HG03469 (cell line): ENCODE data around the gene NAT9.
A peak's percentile ranks its signal among the peaks of the same experiment; 100 is the strongest.

Experiments used
- ATAC-seq: cut with Tn5 transposase; IDR thresholded peaks from one replicate; pipeline ENCODE4 v1.9.1; 2021; ENCODE audit warnings: mild to moderate bottlenecking, moderate library complexity, moderate number of reproducible peaks; ENCODE audit not compliant: unreplicated experiment

The NAT9 gene

GRCh38 chr17:74763565-74764387, 12.4 kb downstream of the NAT9 start:
- no peak for ATAC-seq

GRCh38 chr17:74761931-74762330, 14.2 kb downstream of the NAT9 start:
- no peak for ATAC-seq

GRCh38 chr17:74761419-74761818, 14.7 kb downstream of the NAT9 start:
- no peak for ATAC-seq

GRCh38 chr17:74760404-74761105, 15.6 kb downstream of the NAT9 start:
- no peak for ATAC-seq

GRCh38 chr17:74759941-74760340, 16.2 kb downstream of the NAT9 start:
- no peak for ATAC-seq

DNA sequence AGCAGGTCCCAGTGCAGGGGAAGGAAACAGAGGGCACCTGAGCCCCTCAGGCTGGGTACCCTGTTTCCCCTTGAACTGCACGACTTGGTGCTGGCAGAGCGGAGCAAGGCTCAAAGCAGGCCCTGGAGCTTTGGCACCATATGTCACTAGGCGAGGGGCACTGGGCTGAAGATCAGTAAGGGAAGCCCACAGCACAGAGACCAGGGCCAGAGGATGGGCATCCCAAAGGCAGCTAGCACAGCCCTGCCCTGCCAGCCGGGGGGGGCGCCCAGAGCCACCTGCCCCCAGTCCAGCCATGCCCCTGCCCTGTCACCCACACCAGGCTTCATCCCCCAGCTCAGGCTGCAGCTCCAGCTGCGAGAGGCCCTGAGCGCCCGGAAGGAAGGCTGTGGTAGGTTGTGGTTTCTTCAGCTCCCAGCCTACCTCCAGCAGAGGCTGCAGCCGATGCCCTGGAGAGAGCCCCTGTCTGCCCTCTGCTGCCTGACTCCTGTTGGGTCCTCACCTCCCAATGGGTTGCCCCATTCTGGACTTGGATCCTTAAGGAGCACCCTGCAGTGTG, 16.8 kb downstream of the NAT9 start:
- no peak for ATAC-seq

DNA sequence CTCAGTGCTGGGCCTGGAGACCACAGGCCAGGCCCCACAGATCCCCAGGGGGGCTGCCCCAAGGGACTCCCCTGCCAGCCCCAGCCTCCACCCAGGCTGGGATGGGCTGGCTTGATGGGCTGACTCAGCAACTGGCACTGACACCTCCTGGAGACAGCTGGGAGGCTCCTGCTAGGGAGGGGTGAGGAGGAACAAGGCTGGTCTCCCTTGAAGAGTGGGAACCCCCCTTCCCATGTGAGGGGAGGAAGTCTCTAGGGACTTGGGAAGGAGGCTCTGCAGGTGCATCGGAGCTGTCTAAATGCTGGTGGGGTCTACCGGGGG, 17.3 kb downstream of the NAT9 start:
- ATAC-seq, result no peak

DNA sequence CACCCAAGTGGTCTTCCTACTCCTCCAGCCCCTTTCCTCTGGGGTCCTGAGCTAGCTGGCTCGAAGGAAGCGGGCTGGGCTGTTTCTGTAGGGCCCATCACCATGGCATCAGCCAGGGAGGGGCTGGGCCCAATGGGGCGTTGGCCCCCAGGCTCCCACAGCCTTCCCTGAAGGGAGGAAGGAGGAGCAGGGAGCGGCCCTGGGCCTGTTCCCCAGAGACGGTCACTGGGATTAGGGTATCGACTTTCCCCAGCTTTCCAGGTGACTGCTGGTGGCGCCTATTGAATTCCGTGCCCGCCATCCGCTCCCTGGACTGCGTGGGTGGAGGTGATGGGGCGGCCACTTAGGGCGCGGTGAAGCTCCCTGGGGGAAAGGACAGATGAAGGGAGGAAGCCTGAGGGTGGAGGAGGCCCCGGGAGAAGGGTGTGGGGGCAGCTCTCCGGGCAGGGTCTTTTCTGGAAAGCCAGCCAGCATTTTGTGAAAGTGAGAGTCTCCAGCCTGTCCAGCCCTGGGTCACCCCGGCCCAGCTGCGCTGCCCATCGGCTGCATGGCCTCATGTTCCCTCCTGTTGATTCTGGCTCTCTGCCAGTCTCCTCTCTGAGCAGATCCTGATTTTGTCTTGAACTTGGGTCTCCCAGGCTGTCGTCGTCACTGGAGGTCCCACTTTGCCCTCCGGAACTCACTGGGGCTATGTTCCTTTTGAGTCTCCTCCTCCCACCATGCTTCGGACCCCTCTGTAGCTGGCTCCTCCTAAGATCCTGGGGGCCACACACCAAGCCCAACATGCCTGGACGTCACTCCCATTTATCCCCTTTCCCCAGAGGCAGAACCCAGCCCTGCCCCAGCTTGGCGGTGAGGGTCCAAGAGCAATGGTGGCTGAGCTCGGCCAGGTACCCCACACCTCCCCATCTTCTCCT, 18.0 kb downstream of the NAT9 start:
- ATAC-seq, result no peak

GRCh38 chr17:74757502-74757901, 18.6 kb downstream of the NAT9 start:
- no peak for ATAC-seq

DNA sequence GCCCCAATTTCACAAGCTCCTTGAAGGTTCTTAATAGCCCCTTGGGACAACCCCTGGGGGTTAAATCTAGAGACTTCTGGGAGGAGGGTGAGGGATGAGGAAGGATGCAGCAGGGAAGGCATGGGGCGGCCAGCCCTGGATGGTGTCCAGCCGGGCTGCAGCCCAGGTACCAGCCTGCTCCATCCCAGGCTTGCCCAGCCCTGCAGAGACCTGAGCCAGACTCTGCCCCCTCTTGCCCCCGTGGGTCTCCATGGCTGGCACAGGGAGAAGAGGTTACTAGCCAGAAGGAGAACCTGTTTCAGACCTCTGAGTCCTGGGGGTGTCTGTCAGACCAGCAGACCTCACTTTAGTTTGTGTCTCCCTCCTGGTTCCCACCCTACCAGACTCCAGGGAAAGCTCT, 19.3 kb downstream of the NAT9 start:
- ATAC-seq, result no peak

- no peak for ATAC-seq
Observed at GRCh38 chr17:74755533-74755932, 20.6 kb downstream of the NAT9 start.

DNA sequence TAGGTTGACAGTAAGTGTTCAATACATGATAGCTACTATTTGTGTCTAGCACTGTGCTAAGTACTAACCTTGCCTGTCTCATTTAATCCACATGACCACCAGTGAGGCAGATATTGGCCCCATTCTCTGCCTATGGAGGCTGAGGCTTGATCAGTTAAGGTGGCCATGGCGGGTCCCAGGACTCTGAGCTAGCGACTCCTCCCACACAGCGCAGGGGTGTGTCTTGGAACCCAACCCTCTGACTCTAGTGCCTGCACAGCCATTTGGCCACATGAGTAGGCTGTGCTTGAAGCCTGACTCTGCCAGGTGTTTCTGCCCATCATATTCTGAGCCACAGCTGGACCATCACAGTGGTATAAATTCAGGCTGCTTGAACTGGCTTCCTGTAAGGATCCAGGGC, 21.3 kb downstream of the NAT9 start:
- no peak for ATAC-seq

DNA sequence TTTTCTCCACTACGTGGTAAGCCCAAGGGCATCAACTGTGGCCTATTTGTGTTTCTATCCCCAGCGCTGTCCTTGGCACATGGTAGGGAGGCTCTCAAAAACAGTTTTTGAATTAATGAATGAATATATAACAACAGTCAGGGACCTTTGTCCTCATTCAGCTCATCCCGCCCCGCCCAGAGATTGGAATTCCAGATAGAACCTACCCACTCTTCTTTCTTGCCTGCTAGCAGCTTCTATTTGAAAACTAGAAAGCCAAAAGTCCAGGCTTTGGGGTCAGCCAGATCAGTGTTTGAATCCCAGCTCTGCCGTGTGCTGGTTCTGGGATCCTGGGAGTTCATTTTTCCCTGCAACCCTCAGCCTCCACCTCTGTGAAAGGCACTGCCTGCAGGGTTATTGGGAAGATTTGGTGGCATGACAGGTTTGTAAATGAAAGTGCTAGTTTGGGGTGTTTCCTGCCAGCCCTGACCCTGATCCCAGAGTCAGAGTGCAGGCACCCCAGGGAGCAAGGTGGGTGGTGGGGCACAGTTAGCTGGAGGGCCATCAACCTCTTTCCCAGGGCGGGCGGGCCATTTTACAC, 23.2 kb downstream of the NAT9 start:
- no peak for ATAC-seq

DNA sequence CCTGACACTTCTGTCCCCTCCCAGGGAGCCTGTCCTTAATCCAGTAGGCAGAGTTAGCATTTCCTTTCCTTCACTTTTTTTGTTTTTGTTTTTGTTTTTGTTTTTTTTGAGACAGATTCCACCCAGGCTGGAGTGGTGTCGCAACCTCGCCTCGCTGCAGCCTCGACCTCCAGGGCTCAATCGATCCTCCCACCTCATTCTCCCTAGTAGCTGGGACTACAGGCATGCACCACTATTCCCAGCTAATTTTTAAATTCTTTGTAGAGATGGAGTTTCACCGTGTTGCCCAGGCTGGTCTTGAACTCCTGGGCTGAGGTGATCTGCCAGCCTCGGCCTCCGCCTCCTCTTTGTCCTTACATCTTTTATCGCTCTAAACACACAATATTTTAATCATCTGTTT, 23.7 kb downstream of the NAT9 start:
- no peak for ATAC-seq

GRCh38 chr17:74750327-74751069, 25.6 kb downstream of the NAT9 start:
- no peak for ATAC-seq

GRCh38 chr17:74750039-74750326, 26.2 kb downstream of the NAT9 start:
- ATAC-seq, result no peak

GRCh38 chr17:74749279-74750038, 26.7 kb downstream of the NAT9 start:
- ATAC-seq, result no peak

DNA sequence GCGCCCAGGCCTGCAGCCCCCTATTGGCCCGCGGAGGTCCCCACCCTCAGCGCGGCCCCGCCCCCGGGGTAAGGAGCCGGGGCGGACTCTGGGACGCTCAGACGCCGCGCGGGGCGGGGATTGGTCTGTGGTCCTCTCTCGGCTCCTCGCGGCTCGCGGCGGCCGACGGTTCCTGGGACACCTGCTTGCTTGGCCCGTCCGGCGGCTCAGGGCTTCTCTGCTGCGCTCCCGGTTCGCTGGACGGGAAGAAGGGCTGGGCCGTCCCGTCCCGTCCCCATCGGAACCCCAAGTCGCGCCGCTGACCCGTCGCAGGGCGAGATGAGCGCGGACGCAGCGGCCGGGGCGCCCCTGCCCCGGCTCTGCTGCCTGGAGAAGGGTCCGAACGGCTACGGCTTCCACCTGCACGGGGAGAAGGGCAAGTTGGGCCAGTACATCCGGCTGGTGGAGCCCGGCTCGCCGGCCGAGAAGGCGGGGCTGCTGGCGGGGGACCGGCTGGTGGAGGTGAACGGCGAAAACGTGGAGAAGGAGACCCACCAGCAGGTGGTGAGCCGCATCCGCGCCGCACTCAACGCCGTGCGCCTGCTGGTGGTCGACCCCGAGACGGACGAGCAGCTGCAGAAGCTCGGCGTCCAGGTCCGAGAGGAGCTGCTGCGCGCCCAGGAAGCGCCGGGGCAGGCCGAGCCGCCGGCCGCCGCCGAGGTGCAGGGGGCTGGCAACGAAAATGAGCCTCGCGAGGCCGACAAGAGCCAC, 27.4 kb downstream of the NAT9 start, which contains the start of gene NHERF1:
TSS of gene NHERF1 (plus strand) at position 100 of the 750 bp plus-strand sequence. CDS start at position 319, 219 bp downstream.
- no peak for ATAC-seq

- ATAC-seq, result peak; percentile 59
Observed at GRCh38 chr17:74748279-74748528, 27.9 kb downstream of the NAT9 start.
